Fibroblast of lung (primary cell): ENCODE data around the gene TUBGCP6. TPM values are rescaled to one million over a fixed set of nuclear protein-coding genes. Genes with fewer than 3 reads are reported as not detected.

Experiments used
- DNase-seq, 2 donors: peaks; one replicate each; pipeline versions ENCODE4 v3.0.0 to v3.0.0-alpha.2; 2010; ENCODE audit warnings: low read depth in 2 of 2
- H2AFZ ChIP-seq: 2 replicates; pipeline ENCODE4 v1.5.1; 2012; ENCODE audit warnings: low read length, control low read depth, inconsistent platforms
- H3K27ac ChIP-seq: 2 replicates; pipeline ENCODE4 v1.5.1; 2011; ENCODE audit warnings: low read length, control low read depth; ENCODE audit not compliant: insufficient read depth
- H3K27me3 ChIP-seq: 2 replicates; pipeline ENCODE4 v1.5.1; 2011; ENCODE audit warnings: mild to moderate bottlenecking, low read length; ENCODE audit not compliant: control insufficient read depth, insufficient read depth
- H3K36me3 ChIP-seq: 2 replicates; pipeline ENCODE4 v1.5.1; 2011; ENCODE audit warnings: low read length; ENCODE audit not compliant: control insufficient read depth, insufficient read depth
- H3K4me1 ChIP-seq: 2 replicates; pipeline ENCODE4 v1.5.1; 2011; ENCODE audit warnings: low read length; ENCODE audit not compliant: control insufficient read depth, insufficient read depth; ENCODE audit errors: extremely low read depth
- H3K4me2 ChIP-seq: 2 replicates; pipeline ENCODE4 v1.5.1; 2011; ENCODE audit warnings: low read length, control low read depth; ENCODE audit not compliant: insufficient read depth; ENCODE audit errors: extremely low read depth
- H3K4me3 ChIP-seq, 4 experiments: fragments of 200-600 bp in 1 of 4; sonication (generic) in 1 of 4; replicated peaks in 1 of 4; 2 replicates each; pipeline ENCODE4 v1.5.1; 2011 to 2016; ENCODE audit warnings: low read length in 4 of 4, low read depth in 3 of 4, mild to moderate bottlenecking in 3 of 4, control low read depth in 2 of 4, inconsistent platforms in 1 of 4, mixed read lengths in 1 of 4; ENCODE audit not compliant: insufficient read depth in 1 of 4; ENCODE audit errors: control extremely low read depth in 1 of 4
- H3K79me2 ChIP-seq: 2 replicates; pipeline ENCODE4 v1.5.1; 2012; ENCODE audit warnings: mild to moderate bottlenecking, low read length, inconsistent platforms; ENCODE audit not compliant: control insufficient read depth, insufficient read depth
- H3K9ac ChIP-seq: 2 replicates; pipeline ENCODE4 v1.5.1; 2011; ENCODE audit warnings: mild to moderate bottlenecking, low read length, control low read depth; ENCODE audit not compliant: insufficient read depth
- H3K9me3 ChIP-seq: 2 replicates; pipeline ENCODE4 v1.5.1; 2012; ENCODE audit warnings: low read depth, low read length; ENCODE audit not compliant: control insufficient read depth, insufficient read depth
- H4K20me1 ChIP-seq: 2 replicates; pipeline ENCODE4 v1.5.1; 2011; ENCODE audit warnings: low read length; ENCODE audit not compliant: control insufficient read depth, insufficient read depth; ENCODE audit errors: extremely low read depth
- CTCF ChIP-seq, 2 donors: IDR thresholded peaks in 1 of 2; conservative IDR thresholded peaks in 1 of 2; 1 replicate in 1 of 2; 2 replicates in 1 of 2; pipeline ENCODE4 v1.5.1; 2011 to 2012; ENCODE audit warnings: low read length in 2 of 2, control low read depth in 1 of 2, inconsistent platforms in 1 of 2, low read depth in 1 of 2, mild to moderate bottlenecking in 1 of 2
- EZH2 ChIP-seq: IDR thresholded peaks from 2 replicates; pipeline ENCODE4 v1.5.1; 2012; ENCODE audit warnings: low read length, control low read depth, mild to moderate bottlenecking; ENCODE audit errors: missing control alignments
- polyA plus RNA-seq, 2 donors: library from polyadenylated mRNA; depleted of rRNA in 1 of 2; stranded (reverse) in 1 of 2; unstranded in 1 of 2; fragments of >200 nt; gene quantifications; 2 replicates each; pipeline ENCODE4 v1.2.1, GENCODE V29; 2011 to 2012; ENCODE audit warnings: missing spikeins in 1 of 2
- total RNA-seq: library from RNA; depleted of rRNA; stranded (reverse); fragments of >200 nt; gene quantifications from 2 replicates; pipeline ENCODE4 v1.2.1, GENCODE V29; 2014

TUBGCP6 gene
- total and polyA plus RNA-seq, 2 donors (not counting 1 experiment from before 2014, with no cell fraction given), result 6.7 to 23.8 TPM

GRCh38 chr22:50280022-50280707 is 35.3 kb upstream of the TUBGCP6 start:
- TF ChIP-seq CTCF (conservative IDR thresholded peaks at IDR 0.05 in 1 of 2, IDR thresholded peaks at IDR 0.05 in 1 of 2; ENCODE audit: low read depth in 1 of 2, low read length in 2 of 2), result no peak
- TF ChIP-seq EZH2, result no peak
- DNase-seq, result no peak
- no peak overlapping the region for H2AFZ ChIP-seq
- H3K27ac ChIP-seq, result no peak overlapping the region
- H3K27me3 ChIP-seq, result no peaks in the 10 kb centered on the region
- H3K4me3 ChIP-seq, result no peak overlapping the region
- H3K4me2 ChIP-seq, result no peak overlapping the region
- peaks cover 78% of the 10 kb centered on the region for H3K36me3 ChIP-seq
- no peaks in the 10 kb centered on the region for H4K20me1 ChIP-seq
- H3K4me1 ChIP-seq, result peaks cover 5% of the 10 kb centered on the region
- H3K79me2 ChIP-seq, result peaks cover 1% of the 10 kb centered on the region
- no peaks in the 10 kb centered on the region for H3K9me3 ChIP-seq
- H3K9ac ChIP-seq, result no peak overlapping the region

- no peak overlapping the region for H2AFZ ChIP-seq
These were observed 34.3 kb upstream of the TUBGCP6 start for GRCh38 chr22:50278956-50279619.

More at GRCh38 chr22:50278956-50279619, 34.3 kb upstream of the TUBGCP6 start:
- no peaks in the 10 kb centered on the region for H3K9me3 ChIP-seq
- H4K20me1 ChIP-seq, result no peaks in the 10 kb centered on the region
- H3K4me3 ChIP-seq, result no peak overlapping the region
- TF ChIP-seq EZH2 (no peak), CTCF (conservative IDR thresholded peaks at IDR 0.05 in 1 of 2, IDR thresholded peaks at IDR 0.05 in 1 of 2; ENCODE audit: low read depth in 1 of 2, low read length in 2 of 2) (no peak)
- no peak overlapping the region for H3K4me2 ChIP-seq
- DNase-seq, result no peak
- no peaks in the 10 kb centered on the region for H3K27me3 ChIP-seq
- H3K79me2 ChIP-seq, result peaks cover 1% of the 10 kb centered on the region
- H3K27ac ChIP-seq, result no peak overlapping the region
- H3K4me1 ChIP-seq, result peaks cover 5% of the 10 kb centered on the region
- peaks cover 75% of the 10 kb centered on the region for H3K36me3 ChIP-seq
- no peak overlapping the region for H3K9ac ChIP-seq
